HG03575 (cell line): ENCODE measurements around the gene GRID1.
"Not testable (repeated sequence)": the region's sequence is repeated elsewhere in the genome, so short reads cannot be mapped to it uniquely, and the experiment has no call there.

ENCODE experiments used
- ATAC-seq: cut with Tn5 transposase; IDR thresholded peaks from one replicate; pipeline ENCODE4 v1.9.1; 2021; ENCODE audit not compliant: unreplicated experiment, insufficient number of reproducible peaks, low FRiP score; ENCODE audit errors: extremely low read depth

The GRID1 gene

DNA sequence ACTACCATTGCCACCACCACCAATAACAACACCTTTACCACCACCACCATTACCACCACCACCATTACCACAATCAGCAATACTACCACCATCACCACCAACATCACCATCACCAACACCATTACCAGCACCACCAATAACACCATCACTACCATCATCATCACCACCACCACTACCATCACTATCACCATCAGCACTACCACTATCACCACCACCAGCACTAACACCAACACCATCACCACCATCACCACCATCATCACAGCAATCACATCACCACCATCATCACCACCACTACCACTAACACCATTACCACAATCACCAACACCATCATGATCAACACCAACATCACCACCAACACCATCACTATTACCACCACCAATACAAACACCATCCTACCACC, 249.5 kb downstream of the GRID1 start:
- no peak for ATAC-seq

DNA sequence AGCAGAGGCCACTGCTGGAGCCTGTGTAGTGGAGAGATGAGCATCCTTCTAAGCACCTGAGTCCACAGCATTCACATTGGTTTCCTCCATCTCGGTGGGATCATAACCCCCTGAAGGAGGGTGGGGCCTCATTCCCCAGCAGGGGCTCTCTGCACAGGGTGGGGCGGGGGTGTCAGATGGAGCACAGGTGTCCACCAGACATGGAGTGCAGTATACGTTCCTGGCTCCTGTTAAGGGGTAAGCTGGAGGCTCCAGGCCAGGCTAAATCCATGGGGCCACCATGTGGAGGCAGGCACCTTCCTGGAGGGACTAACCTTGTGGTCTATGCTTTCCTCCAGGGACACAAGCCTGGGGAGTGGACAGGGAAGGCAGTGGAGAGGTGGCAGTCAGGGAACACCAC, 252.6 kb downstream of the GRID1 start:
- ATAC-seq, result no peak

DNA sequence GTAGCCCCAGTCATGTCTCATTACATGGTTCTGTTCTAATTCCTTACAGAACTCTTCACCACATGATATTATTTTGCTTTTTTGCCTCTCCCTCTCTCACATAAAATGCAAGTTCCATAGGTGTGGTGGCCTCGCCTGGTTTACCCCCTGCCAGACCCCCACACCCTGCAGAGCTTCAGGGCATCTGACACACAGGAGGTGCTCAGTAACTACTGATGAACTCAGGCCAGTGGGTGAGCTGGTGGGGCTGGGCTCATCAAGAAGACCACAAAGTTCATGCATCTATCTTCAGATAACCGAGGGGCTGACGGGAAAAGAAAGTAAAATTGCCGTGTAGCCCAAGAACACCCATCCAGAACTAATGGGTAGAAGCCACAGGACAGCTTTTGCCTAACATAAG, 253.1 kb downstream of the GRID1 start:
- no peak for ATAC-seq

DNA sequence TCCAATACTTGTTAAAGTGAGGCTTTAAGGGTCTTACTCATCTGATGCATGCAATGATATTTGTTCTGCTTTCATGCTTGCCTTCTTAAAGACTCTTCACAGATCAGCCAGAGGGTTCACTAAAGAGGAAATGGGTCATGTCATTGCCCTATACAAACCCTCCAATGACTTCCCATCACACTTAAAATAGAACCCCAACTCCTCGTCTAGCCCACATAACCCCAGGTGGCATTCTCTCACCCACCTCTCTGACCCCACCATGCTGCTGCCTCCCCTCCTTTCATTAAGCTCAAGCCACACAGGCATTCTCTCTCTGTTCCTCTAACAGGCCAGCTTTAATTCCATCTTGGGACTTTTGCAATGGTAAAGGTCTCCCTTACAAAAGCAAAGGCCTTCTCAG, 253.6 kb downstream of the GRID1 start:
- no peak for ATAC-seq

DNA sequence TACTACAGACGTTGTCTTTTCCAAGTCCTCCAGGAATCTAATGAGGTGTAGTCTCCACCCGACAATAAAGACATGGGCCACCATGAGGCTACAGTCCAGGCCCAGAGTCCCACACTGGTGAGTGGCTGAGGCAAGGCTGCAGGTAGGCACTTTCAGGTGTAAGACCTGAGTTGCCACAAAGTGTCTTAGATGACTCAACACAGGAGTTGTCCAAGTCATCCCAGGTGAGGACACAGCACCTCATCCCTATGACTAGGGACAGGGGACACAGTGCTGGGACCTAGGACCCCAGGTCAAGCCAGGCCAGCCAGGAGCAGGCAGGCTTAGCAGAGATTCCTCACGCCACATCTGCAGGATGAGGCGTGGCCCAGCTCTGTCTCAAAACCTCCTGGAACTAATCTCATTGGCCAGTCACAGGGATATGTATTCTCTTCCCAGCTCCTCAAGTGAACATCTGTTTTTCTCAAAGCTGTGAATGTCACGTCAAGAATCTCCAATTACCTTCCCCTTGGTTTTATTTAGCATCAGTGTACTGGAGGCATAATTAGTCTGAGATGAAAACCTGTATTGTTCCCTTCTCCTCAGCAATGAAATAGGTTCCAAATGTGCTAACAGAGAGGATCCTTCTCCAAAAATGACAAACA, 254.6 kb downstream of the GRID1 start:
- ATAC-seq, result no peak

DNA sequence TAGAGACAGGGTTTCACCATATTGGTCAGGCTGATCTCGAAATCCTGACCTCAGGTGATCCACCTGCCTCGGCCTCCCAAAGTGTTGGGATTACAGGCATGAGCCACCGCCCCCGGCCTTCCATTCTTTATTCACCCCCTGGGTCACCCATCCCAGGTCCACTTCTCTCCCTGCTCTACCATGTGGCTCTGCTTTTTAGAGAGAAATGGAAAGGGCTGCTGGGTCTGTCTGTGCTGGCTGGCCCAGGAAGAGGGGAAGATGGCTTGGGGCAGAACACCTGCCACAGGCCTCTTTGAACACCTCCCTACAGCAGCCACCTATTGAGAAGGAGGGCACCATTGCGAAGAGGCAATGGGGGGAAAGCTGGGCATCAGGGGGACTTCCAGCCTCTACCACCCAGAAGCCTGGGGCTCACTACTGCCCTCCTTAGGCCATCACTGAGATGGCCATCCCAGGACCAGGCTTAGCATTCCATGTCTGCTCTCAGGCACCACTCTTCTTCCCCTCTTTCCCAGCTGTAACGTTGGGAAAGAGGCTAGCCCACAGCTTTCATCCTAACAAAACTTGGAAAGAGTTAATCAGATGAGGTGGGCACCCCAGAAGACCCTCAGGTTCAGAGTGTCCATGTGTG, 256.3 kb downstream of the GRID1 start:
- ATAC-seq, result no peak

DNA sequence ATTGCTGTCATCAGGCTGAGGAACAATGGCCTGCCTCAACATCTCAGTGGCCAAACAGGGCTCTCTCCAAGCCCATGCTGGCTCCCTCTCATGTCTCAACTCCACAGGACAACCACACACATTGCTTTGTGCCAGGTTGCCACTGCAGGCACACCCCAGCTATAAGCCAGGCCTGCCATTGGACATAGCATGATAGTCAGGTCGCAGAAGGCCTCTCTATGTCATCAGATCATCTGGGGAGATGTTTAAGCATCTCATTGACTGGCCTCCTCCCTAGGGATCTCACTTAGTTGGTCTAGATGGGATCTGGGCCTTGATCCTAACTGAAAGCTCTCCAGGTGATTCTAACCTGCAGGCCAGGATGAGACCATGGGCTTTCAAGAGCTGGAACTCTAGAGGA, 257.2 kb downstream of the GRID1 start:
- no peak for ATAC-seq

DNA sequence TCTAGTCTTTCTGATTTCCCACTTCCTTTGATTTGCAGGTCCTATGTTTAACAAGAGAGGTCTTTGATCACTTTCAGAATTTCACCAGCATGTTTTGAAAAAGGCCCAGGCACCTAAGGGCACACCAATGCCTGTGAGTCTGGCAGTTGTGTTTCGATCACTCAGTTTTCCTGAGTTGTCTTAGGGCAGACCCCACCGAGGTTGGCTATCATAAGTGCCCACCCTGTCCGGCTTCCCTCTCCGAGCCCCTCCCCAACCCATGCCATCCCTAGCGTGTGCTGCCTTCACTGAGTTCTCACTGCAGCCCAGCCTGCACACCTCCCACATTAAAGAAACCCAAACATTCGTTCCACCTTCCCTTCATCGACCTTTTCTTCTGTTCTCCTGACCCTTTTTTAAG, 257.9 kb downstream of the GRID1 start:
- no peak for ATAC-seq

DNA sequence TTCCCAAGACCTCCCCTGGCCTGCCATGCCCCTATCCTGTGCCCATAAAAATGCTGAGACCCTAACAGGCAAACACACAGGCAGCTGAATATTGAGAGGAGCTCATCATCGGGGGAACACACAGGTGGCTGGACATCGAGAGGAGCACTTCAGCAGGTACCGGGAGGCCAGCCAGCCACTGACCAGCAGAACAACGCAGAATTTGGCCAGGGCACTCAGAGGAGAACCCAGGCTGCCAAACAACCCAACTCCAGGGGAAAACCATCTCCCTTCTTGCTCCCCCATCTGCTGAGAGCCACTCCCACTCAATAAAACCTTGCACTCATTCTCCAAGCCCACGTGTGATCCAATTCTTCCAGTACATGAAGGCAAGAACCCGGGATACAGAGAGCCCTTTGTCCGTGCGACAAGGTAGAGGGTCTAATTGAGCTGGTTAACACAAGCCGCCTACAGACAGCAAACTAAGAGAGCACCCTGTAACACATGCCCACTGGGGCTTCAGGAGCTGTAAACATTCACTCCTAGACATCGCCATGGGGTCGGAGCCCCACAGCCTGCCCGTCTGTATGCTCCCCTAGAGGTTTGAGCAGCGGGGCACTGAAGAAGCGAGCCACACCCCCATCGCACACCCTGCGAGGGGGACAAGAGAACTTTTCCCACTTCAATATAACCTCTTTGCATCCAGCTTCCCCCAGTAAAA, 258.8 kb downstream of the GRID1 start:
- ATAC-seq, result not testable (repeated sequence)

DNA sequence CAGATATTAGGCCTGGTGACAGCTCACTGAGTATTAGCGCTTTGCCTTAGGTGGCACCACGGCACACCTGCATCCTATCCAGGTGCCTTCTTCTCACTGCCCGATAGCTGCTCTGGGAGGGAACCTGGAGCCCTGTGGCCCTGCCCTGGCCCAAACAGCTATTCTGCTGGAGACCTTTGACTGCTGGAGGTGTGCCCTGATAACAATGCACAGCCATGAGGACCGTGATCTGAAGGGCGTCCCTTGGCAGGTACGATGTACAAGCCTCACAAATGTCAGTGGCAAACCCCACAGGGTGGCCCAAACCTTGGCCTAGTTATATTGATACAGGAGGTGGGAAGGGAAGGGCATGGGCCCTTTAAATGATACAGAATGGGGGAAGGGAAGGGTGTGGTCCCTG, 259.5 kb downstream of the GRID1 start:
- no peak for ATAC-seq

DNA sequence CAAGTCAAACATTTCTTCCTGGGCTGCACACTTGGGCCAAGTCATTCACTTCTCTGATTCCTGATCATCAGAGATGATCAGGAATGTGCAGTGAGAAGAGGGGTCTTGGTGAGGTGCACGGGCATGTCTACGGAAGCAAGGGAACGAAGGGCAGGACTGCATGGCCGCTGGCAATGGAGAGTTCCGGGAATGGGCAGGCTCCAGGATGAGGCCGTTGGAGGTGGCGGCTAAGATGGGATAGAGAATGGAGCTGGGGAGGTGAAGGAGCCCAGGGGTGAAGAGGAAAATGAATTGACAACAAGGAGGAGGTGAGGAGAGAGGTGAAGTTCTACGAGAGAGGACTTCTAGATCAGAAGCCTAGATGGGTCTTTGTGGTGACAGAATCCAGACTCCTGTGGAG, 260.0 kb downstream of the GRID1 start:
- no peak for ATAC-seq

DNA sequence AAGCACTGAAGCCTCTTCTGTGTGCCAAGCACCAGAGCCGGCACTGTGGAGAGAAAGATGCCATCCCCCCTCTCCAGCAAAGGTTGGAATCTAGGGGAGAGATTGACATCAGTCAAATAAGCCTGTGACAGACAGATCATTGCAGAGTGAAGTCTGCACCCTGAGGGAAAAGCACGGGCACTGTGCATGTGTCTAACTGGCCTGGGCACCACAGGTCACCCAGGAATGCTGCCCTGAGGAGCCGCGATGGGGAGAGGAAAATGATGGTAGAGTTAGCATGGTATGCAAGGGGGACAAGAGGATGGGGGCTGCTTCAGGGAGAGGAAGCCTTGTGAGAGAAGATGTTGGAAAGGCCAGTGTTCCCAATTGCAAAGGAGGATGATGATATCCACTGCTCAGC, 261.0 kb downstream of the GRID1 start:
- no peak for ATAC-seq

DNA sequence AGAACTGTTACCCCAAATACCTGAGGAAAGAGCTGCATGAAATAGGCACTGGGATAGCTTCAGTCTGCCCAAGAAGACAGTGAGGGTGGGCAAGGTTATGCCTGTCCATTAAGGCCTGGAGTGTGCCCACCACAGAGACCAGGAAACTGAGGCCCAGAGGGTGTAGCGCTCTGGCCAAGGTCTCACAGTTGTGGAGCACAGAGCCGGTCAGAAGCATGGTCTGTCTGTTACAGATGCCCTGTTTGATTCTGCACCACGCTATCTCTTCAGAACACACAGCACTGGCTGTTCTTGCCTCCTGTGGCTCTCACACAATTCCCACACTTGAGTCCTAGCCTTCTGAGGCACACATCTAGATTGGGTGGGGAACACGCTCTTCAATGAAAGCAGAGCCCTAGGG, 261.4 kb downstream of the GRID1 start:
- no peak for ATAC-seq

DNA sequence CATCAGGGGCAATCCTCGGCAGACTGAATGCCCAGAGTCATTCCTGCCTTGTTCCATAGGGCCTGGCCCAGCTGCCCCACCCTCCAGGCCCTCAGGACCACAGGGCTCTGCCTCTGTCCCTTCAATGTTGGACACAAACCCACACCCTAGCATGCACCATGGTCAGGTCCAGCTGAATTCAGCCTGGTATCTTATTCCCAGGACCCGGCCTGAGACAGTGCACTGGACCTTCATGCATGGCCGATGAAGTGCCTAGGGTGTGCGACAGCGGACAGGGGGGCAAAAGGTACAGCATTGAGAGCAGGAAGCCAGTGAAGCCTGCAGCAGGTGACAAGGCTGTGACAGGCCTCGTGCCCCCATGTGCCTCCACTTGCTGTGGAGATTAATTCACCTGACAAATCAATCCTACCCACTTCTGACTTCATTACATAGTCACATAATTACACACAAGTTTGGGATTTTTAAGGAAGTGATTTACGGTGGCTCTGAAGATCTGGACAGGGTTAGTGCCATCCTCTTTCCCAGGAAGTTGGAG, 261.9 kb downstream of the GRID1 start:
- ATAC-seq, result no peak

DNA sequence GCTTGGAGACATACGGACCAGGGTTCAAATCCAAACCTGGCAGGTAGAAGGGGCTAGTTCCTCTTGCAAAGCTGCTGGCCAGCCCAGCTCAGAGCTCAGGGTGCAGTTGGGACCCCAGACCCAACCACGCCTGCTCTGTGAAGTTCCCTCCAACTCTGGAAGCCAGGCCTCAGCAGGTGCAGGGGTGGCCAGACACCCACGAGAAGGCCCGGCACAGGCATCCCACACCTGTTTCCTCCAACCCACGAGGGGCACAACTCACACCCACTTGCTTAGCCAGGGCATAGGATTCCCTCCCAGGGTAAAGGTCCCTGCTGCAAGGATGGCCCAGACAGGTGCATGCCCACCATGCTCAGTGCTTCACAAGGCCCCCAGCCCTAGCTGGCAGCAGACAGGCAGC, 262.4 kb downstream of the GRID1 start:
- ATAC-seq, result no peak

DNA sequence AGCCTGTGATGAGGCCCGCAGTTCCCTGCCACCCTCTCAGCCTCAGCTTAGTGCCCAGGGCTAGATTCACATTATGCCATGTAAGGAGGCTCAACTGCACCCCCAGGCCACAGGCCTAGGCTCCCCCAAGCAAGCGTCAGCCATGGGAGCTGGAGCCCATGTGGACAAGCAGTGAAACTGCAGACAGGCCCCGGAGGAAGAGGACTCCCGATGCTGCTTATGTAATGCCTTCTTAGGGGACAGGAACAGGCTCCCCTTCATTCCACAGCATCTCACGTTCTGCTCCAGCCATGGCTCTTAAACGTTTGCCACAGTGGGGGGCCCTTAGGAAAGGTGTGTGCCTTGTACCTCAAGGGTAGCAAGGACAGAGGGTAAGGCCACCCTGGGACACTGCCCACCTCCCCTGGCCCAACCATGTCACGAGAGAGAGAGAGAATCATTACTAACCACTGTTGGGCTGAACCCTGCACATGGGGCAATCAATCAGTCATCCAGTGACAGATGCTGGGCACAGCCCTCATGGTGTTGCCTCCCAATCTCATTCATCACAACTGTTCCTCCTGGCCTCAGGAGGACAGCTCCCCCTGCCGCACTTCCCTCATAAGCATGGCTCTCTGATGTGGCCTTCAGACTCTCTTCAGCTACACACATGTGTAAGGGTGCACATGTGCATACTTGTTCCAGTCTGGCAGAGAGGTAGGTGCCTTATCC, 263.0 kb downstream of the GRID1 start:
- no peak for ATAC-seq

DNA sequence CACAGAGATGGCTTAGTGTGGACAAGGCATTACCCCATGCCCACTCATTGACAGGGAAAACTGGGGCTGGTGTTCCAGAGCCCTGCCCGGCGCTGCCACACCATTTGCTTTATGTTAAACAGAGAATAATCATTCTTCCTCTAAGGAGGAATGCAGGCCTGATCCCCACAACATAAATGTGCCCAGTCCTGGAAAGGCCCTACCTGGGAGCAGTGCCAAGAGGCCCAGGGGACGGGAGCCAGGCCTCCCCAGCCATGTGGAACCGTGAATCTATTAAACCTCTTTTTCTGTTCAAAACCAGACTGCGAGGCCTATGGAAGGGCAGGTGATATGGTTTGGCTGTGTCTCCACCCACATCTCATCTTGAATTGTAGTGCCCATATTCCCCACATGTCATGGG, 264.1 kb downstream of the GRID1 start:
- no peak for ATAC-seq

DNA sequence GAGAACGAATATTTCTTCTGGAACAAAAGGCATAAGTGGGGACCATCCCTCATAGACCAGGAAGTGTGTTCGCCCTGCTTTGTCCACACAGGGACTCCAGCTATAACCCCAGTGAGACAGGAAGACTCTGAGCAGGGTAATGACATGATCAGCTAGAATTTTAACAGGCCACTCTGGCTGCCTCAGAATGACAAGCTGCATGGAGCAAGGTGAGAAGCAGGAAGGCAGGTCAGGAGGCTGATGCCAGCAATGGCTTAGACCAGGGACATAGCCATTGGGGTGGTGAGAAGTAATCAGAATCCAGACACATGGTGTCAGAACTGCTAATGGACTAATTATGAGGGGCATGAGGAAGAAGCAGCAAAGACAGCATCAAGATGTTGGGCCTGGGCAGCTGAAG, 264.6 kb downstream of the GRID1 start:
- no peak for ATAC-seq

DNA sequence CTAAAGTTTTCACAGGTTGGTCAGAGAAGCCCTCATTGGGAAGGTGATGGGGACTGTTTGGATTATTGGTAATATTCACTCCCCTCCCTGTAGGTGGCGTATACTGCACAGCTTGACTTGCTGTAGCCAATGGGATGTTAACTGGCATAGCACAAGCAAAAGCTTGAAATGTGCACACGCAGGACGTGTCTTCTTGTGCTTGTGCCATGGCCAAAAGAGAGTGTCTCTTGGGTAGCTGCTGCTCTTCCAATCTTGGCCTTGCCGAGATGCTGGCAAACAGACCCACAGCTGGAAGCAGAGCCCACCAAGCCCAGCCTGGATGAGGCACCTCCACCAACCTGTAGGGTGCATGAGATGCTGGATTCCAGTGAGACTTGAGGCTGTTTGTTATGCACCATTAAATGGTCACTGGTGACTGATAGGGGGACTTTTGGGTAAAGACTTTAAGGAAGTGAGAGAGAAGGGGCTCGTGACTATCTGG, 266.0 kb downstream of the GRID1 start:
- no peak for ATAC-seq
